H1 (cell line): ENCODE results near the gene ACADSB. TPM values are rescaled to one million over a fixed set of nuclear protein-coding genes. Genes with fewer than 3 reads are reported as not detected.

Experiments used
- MAX ChIP-seq: IDR thresholded peaks from 2 replicates; pipeline ENCODE4 v1.6.1; 2012; ENCODE audit warnings: inconsistent platforms
- NANOG ChIP-seq: IDR thresholded peaks from 2 replicates; pipeline ENCODE4 v1.6.1; 2011; ENCODE audit warnings: low read length, low read depth, mild to moderate bottlenecking, inconsistent platforms; ENCODE audit not compliant: insufficient read depth, poor library complexity, severe bottlenecking
- polyA plus RNA-seq, 7 experiments: library from polyadenylated mRNA; depleted of rRNA in 3 of 7; stranded (reverse) in 5 of 7; unstranded in 2 of 7; fragments of >200 nt in 5 of 7; fragments of 200-250 nt in 2 of 7; gene quantifications; 1 replicate in 5 of 7; 2 replicates in 1 of 7; 4 replicates in 1 of 7; pipeline versions ENCODE4 v1.2.1 to v1.2.3, GENCODE V29; 2011 to 2013; ENCODE audit warnings: missing spikeins in 2 of 7, mixed read lengths in 2 of 7
- total RNA-seq: library from RNA; stranded (reverse); fragmentation: NEBNext Ultra II Directional; extraction: Animal tissue kit (Norgen Biotek cat#: 25700); gene quantifications from 2 replicates; pipeline ENCODE4 v1.2.1, GENCODE V29; 2021

ACADSB gene
- total and polyA plus RNA-seq, 2 of the 8 experiments (the other 6 are each of a cell fraction or from before 2014, with no cell fraction given), result 5.6 to 11.2 TPM

- TF ChIP-seq MAX (no peak), NANOG (no peak)
These were observed 10.4 kb upstream of the ACADSB start (continued) for GRCh38 chr10:122998360-122998917.
